SK-N-SH treated with all-trans-retinoic acid at 6 μM for 48 hours (cell line): ENCODE measurements around the gene NLRP1.

ENCODE experiments used
- ARNTL ChIP-seq: fragments of 450-650 bp; formaldehyde crosslinking; IDR thresholded peaks from 2 replicates; pipeline ENCODE4 v1.5.0; 2020; ENCODE audit warnings: low read depth, mild to moderate bottlenecking, moderate library complexity, borderline replicate concordance
- BACH2 ChIP-seq: fragments of 250-450 bp; sonication (Bioruptor Pico); IDR thresholded peaks from 2 replicates; pipeline ENCODE4 v1.9.0; 2021; ENCODE audit warnings: mild to moderate bottlenecking, borderline replicate concordance
- ISL1 ChIP-seq: fragments of 250-450 bp; sonication (Bioruptor Pico); IDR thresholded peaks from 2 replicates; pipeline ENCODE4 v2.1.2; 2022; ENCODE audit warnings: mild to moderate bottlenecking, moderate library complexity
- PATZ1 ChIP-seq: fragments of 250-450 bp; sonication (Bioruptor Pico); IDR thresholded peaks from 2 replicates; pipeline ENCODE4 v1.8.0; 2020; ENCODE audit warnings: mild to moderate bottlenecking, moderate library complexity, borderline replicate concordance
- PPARA ChIP-seq: fragments of 250-450 bp; sonication (Bioruptor Pico); IDR thresholded peaks from 2 replicates; pipeline ENCODE4 v1.5.0; 2020; ENCODE audit warnings: mild to moderate bottlenecking, borderline replicate concordance
- RARB ChIP-seq: fragments of 250-450 bp; sonication (Bioruptor Pico); IDR thresholded peaks from 2 replicates; pipeline ENCODE4 v1.8.0; 2021; ENCODE audit warnings: mild to moderate bottlenecking, moderate library complexity
- TCF4 ChIP-seq: fragments of 250-450 bp; sonication (Bioruptor Pico); IDR thresholded peaks from 2 replicates; pipeline ENCODE4 v1.8.0; 2021; ENCODE audit warnings: mild to moderate bottlenecking, moderate library complexity, borderline replicate concordance
- TSHZ2 ChIP-seq: fragments of 250-450 bp; sonication (Bioruptor Pico); IDR thresholded peaks from 2 replicates; pipeline ENCODE4 v1.5.0; 2020; ENCODE audit warnings: mild to moderate bottlenecking, moderate library complexity
- ZC3H10 ChIP-seq: fragments of 250-450 bp; sonication (Bioruptor Pico); IDR thresholded peaks from 2 replicates; pipeline ENCODE4 v1.5.1; 2021; ENCODE audit warnings: mild to moderate bottlenecking, moderate library complexity
- ZFP3 ChIP-seq: fragments of 250-450 bp; sonication (Bioruptor Pico); IDR thresholded peaks from 2 replicates; pipeline ENCODE4 v1.5.0; 2020; ENCODE audit warnings: mild to moderate bottlenecking, moderate library complexity
- ZFP30 ChIP-seq: fragments of 450-650 bp; formaldehyde crosslinking; IDR thresholded peaks from 2 replicates; pipeline ENCODE4 v1.5.0; 2022; ENCODE audit warnings: mild to moderate bottlenecking, moderate library complexity
- ZNF70 ChIP-seq: fragments of 450-650 bp; formaldehyde crosslinking; IDR thresholded peaks from 2 replicates; pipeline ENCODE4 v1.5.0; 2020; ENCODE audit warnings: mild to moderate bottlenecking, moderate library complexity

- TF ChIP-seq ZC3H10, result no peak
- no peak for TF ChIP-seq ZFP3 (CRISPR knock-in tag)
- no peak for TF ChIP-seq PPARA
- no peak for TF ChIP-seq PATZ1
- TF ChIP-seq ISL1 (CRISPR knock-in tag), result no peak
- TF ChIP-seq TSHZ2 (CRISPR knock-in tag), result no peak
- no peak for TF ChIP-seq ARNTL (CRISPR knock-in tag)
- no peak for TF ChIP-seq TCF4 (CRISPR knock-in tag)
- no peak for TF ChIP-seq ZFP30 (CRISPR knock-in tag)
- TF ChIP-seq BACH2 (CRISPR knock-in tag), result no peak
- TF ChIP-seq RARB, result no peak
- TF ChIP-seq ZNF70 (CRISPR knock-in tag), result no peak
Measured at GRCh38 chr17:5581655-5582054, 2.7 kb downstream of the NLRP1 start.
